GM04504 (cell line): Measurements from ENCODE around the gene NDUFA11.

Experiments
- DNase-seq: peaks from one replicate; pipeline ENCODE4 v3.0.0-alpha.2; 2012; ENCODE audit warnings: low read depth

NDUFA11 gene

DNA sequence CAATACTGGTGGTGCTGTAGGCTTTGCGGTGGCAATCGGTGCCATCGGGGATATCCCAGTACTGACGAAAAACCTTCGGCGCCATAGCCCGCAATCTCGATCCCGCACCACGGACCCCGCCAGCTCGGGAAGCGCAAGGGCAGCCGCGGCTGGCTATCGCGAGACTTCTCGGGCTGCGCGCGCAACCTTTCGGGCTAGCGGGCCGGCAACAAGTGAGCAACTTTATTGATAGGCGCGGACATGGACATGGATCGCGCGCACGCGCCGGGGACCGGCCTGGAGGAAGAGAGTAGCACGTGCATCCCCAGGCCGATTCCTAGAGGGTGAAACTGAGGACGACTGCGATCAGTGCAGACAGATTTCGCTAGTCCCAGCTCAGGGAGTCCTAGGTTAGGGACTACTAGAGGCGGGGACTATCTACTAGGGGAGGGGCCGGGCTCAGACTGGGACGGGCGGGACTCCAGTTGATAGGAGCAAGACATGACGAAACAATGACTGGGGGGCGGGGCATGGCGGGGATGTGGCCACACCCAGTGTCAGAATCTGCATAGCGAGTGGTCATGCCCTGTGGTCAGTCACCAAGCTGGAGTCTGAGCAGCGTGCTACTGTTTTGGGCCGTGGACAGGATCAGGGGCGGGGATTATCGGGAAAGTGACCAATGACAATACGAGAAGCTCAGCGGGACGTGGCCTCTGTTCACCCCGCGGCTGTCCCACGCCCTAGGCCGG is at the start of gene NDUFA11:
TSS of gene NDUFA11 (minus strand) at position 167 of the 728 bp plus-strand sequence. CDS start at position 85, 82 bp downstream.
- DNase-seq, result no peak

DNA sequence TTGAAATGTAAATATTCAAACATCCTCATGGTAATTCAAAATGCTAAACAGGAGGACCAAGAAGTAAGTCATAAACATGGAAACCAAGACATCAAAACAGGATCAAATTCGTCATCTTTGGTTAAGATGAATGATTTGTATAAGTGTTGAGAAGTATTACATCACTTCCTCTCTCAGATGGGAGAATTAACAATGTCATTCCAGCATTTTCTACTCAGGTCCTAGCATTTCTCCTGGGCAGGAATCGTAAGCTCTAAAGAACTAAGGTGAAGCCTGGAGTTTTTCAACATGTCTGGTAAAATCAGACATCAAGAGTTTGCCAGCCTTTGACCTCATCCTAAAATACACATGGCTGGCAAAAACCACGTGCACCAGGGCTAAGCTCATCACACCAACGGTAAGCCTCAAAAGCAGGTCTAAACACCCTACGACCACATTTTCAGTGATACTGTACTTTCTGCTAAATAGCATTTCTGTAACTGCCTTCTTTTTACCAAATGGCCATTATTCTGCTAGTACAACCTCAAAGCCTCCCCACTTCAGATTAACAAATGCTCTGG is 49.5 kb upstream of the NDUFA11 start:
- no peak for DNase-seq

DNA sequence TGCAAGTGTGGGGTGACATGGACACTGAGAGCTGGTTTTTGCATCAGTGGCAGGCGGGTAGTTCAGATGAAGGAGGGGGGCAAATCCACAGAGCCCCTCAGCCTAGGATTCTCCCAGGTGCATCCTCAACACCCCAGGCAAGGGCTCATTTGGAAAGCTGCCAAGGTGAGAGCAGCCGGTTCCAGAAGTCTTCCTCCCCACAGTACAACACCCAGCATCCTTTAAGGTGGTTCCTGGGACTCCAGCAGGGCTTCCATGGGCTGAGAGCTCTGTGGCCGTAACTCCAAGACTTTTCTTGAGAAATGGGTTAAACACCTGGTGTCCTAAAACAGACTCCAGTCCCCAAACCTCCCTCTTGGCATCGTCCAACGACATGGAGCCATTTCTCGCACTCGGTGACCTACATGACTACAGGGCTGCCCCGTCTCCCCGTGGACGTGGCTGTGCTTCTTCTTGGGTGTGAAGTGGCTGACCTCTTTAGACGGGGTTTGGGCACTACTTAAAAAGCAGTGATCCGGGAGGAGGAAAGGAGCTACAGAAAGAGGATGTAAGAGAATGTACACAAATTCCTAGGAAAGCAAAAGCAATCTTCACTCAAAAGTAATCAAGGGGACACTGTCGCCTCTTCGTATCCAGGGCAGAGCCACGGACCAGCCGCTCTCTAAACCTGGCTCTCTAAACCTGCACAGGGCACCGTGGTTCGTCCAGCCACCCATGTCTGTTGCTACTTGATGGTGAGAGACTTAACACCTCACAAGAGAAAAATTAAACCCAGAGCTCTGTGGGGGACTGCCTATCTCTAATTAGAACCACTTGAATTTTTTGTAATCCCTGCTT is 48.8 kb upstream of the NDUFA11 start:
- no peak for DNase-seq

DNA sequence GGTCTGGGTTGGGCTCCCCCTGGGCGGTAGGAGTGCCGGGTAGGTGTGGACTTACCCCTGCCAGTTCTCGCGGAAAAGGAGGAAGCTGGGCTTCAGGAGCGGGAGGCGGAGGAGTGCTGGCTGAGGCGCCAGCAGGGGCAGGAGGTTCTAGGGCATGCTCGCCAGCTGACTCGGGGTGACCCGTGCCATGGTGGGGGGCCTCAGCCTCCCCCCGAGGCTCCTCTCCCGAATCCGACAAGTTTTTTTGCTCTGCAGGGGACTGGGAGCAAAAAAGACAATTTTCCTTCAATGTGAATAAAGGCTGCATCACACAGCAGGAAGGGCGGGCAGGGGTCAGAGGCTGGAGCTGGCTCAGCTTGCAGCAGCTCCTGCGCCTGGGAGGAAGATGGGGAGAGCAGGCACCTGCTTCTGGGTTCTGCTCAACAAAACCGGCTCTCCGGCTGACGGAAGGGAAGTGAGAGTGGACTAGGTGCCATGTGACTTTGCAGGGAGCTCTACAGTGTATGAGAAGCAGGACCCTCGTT is 47.8 kb upstream of the NDUFA11 start:
- no peak for DNase-seq

DNA sequence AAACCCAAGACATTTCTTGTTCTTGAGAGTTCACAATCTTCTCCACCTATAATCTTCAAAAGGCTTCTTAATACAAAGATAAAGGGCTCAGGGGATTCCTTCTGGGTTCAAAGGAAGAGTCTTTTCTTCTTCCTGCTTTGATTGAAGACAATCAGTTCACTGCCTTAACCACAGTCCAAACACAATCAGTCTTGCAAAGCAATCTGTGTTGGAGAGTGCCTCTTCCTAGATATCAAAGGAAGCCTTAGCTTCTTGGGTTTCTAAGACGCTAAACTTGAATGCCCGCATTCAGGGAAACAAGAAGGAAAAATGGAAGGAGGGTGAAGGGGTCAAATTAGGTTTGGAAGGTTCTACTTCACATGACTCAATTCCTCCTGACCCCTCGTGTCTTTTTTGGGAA is 47.2 kb upstream of the NDUFA11 start:
- no peak for DNase-seq

DNA sequence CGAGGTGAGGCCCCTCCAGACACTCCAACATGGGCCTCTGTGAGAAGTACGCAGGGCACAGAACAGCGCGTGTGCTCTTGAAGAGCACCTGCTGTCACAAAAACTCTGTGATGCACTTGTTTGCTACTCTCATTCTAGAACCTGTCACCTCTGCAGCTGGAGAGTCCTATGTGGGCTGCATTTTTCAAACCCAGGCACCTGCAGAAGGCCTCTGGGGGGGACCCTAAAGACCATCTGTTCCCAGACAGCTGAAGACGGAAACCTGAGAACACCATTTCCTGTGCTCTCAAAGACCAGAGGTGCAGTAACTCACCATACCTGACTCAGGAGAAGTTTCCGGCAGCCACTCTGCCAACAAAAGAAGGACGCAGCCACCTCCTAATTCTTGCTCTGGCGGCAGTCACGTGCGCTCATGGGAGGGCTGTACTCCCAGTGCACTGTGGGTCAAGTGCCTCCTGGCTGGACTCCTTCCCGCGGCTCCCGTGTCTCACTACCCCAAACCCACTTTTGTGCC is 46.3 kb upstream of the NDUFA11 start:
- DNase-seq, result no peak

DNA sequence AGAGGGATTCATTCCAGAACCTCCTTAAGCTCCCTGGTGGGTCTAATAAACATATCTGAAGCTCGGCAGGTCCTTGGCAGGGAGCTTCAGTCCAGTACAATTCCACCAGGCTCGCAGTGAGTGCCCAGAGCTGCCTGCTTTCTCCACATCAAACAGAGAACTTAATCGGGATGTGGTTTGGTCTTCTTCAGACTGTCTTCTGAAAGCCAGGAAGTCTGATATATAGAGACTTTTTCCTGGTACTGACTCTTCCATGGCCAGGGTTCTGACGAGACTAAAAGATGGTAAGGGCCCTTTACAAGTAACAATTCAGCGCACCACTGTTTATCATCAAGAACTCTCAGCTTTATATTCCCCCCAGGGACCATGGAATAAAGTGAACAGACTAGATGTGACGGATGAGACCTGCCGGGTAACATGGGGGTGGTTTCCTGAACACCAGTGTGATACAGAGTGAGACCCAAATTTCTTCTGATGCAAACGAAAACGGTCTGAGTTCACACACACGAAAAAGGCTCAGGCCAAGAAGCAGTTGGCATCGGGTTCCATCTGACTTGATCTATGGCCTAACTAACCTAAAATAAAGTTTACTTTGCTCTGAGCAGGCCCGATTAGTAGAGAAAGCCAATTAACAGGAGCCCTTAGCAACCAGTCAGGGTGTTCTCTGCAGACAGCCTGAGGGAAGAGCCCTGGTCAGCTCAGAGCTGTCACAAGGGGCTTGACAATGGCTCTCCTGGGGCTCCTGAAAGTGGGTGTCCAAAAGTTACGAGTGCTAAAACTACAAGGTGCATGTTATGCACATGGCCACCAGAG is 45.4 kb upstream of the NDUFA11 start:
- no peak for DNase-seq

DNA sequence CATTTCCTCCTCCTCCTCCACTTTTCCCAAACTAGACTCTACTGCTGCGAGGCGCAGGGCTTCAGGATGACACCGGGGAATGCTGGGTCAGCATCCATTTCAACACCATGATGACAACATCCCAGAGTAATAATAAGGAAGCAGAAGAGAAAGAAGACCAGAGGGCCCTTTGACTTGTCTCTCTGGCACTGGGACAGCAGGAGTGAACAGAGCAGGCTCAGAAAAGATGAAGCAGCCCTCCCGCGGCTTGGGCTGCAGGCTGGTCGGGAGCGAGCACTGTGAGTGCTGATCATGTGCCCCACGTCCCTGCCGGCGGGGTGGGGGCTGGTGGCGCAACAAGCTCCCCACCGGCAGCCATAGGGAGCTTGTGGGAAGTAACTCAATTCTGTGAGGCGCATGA is 43.8 kb upstream of the NDUFA11 start:
- no peak for DNase-seq

DNA sequence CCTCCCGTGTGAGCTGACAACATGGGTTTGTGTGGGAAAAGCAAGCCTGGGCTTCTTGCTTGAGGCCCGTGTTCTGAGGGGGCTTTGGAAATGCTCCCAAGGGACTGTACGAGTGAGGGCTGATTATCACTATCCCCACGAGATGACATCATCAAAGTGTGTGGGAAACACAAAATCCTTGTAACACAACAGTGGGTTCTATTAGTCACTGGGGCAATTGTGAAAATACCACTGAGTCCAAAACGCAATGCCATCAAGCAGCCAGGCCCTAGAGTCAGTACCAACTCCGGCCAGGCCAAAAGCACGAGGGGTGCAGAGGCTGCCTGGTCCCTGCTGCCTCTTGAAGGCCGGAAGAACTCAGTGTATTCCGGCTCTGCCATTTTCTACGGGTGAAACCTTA is 40.0 kb upstream of the NDUFA11 start:
- no peak for DNase-seq

DNA sequence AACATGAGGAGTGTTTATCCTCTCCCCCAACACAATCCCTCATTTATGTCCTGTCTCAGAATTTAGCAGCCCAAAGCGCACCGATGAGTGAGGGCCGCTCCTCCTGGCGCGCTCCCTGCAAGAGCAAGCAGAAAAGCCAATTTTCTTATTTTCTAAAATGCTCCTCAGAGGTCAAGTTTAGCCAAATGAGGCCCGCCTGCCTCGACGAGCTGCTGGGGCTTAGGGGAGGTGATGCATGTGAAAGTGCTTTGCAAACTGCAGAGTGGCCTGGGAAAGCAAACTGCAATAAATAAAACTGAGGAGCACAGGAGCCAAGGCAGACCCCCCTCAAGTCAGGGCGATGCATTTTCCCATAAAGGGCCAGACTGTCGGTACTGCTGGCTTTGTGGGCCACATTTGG is 39.5 kb upstream of the NDUFA11 start:
- no peak for DNase-seq

DNA sequence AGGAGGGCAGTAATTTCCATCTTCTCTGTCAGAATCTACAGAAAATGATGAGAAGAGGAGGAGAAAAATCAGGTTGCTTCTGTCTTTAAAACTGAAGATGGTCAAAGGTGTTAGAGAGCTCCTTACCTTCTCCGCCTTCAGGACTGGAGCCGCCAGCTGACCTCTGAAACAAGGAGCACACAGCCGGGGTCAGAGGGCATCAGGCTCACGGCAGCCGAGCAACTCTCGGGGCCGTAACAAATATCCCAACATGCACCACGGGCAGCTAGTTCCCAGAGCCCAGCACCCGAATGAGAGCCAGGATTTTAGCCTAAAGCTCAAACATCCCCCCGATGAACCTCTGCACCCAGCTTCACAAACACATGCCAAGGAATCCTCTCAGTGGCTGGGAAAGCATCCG is 38.1 kb upstream of the NDUFA11 start:
- no peak for DNase-seq

DNA sequence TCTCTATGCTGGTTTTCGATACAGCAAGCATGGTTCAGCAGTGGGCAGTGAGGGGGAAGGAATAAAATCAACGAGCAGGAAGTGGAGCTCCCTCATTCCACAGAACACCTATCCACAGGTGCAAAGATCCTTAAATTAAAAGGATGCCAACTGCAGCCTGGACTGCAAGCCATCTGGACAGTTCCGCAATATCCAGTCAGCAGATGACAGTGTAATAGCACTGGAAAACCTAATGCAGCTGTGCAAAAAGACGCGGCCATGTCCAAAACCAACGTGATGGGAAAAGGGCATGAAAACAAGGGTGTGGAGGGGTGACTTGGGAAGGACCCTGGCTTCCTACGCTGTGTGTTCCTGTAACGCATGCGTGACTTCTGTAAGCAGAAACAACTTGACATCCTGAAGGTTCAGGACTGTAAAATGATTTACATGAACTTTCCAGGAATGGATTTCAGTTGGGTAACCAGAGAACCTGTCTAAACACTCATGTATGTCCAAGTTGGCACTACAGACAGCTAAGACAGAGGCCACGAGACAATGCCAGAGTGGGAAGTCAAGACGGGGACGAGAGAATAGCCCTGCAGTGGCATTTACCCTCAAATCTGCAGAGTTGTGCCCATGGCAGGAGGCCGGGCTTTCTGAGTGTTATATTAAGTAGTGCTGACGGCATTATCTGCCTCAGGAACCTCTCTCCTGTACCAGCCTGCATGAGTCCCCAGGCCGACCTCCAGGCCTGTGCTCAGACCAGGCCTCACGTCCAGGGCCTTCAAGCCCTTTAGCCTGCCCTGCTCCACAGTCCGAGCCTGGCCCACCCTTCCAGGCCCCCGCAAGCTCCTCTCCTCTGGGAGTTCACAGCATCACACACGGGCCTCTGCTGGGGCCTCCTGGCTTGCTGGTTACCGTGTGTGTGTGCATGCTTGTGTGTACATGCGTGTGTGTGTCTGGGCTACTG is 36.9 kb upstream of the NDUFA11 start:
- no peak for DNase-seq

DNA sequence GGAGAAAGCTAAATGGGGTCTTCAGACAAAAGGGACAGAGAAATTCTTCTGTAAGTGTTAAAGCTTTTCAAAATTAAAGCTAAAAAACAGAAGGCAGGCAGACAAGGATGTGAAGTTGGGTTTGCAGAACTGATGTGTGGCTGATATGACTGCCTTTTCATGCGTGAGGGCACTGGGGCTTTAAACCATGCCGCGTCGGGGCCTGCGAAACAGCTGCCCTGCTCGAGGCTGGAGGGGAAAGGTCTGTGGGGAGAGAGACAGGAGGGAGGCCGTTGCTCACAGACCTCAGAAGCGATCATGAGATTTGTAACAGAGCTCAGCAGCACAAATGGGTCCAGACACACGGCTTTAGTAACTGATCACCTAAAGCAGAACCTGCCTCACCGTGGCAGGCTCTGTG is 34.0 kb upstream of the NDUFA11 start:
- DNase-seq, result no peak

DNA sequence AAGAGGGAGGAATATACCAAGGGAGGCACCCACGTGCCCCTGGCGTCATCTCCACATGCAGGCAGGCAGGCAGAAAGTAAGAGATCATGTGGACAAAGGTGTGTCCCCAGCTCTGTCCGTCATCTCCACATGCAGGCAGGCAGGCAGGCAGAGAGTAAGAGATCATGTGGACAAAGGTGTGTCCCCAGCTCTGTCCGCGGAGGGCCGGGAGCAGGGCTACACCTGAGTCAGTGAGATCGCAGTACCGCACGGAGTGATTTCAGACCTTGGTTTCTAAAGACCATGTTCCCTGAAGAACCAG is 32.7 kb upstream of the NDUFA11 start:
- DNase-seq, result no peak

DNA sequence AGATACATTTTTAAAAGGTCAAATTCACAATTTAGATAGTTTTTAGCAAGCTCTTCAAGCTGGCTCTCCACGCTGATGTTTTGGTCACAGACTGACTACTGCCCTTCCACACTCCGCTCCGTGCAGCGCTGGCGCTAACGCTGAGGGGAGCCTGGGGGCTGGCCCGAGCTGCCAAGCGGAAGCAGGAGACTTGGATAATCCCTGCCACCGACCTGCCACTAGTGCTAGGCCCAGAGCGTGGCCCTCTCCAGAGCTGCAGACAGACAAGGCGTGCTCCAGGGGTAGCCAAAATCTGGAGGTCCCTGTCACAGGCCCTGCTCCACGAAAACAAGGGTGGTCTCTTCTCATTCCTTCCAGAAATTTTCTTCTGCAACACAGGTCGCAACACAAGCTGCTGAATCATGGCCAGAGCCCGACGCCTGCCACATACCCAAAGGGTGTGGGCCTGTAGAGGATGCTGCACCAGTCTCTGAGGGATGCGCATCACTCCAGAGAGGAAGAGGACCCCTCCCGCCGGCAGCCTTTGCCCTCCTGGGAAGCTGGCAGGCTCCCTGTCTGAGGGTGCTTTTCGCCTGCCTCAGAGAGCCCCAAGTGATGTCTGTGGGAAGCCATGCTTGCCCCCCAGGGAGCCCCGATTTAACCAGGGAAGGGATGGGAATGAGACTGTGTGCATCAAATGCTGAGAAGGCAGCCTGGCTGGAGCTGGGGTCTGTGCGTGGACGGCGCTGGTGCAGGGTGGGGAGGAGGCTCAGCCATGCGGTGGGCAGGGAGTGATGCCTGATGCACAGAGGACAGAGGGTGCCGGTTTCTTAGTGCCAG is 32.1 kb upstream of the NDUFA11 start:
- DNase-seq, result no peak

DNA sequence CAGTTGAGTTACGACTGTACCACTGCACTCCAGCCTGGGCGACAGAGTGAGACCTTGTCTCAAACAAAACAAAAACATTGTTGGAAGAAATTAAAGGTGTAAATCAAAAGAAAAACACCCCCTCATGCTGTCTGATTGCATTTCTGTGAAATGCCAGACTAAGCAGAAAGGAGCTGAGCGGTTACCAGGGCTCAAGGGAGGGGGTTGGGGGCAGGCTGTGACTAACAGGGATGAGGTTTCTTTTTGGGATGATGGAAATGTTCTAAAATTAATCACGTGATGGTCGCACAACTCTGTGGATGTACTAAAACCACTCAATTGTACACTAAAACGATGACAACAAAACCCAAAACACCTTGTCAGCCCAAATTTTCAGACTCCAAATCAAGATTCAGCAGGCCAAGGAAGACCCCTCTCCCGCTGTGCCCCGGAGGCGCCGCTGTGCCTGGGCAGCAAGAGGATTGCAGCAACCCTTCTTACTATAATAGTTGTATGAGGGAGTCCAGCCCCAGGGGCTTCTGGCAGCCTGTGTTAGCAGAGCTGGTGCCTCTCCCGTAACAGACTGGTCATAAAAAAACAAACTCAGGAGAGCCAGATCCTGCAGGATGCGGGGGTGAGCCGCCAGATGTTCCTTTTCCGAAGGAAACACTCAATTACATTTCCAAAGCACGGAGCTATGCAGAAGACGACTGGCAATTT is 31.3 kb upstream of the NDUFA11 start:
- no peak for DNase-seq

DNA sequence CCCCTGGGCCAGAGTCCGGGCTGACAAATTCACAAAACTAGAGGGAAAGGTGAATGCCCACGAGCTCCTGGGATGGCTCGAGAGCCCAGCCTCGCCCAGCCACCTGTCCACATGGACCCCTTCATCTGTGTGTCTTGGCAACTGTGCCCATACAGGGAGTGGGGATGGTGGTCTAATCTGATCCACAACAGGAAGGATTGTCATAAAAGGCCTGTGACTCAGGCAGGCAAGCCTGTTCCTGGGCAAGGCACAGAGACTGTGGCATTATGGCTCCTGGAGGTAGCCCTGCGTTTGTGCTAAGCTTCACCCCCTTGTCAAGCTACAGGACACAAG is 30.4 kb upstream of the NDUFA11 start:
- no peak for DNase-seq

DNA sequence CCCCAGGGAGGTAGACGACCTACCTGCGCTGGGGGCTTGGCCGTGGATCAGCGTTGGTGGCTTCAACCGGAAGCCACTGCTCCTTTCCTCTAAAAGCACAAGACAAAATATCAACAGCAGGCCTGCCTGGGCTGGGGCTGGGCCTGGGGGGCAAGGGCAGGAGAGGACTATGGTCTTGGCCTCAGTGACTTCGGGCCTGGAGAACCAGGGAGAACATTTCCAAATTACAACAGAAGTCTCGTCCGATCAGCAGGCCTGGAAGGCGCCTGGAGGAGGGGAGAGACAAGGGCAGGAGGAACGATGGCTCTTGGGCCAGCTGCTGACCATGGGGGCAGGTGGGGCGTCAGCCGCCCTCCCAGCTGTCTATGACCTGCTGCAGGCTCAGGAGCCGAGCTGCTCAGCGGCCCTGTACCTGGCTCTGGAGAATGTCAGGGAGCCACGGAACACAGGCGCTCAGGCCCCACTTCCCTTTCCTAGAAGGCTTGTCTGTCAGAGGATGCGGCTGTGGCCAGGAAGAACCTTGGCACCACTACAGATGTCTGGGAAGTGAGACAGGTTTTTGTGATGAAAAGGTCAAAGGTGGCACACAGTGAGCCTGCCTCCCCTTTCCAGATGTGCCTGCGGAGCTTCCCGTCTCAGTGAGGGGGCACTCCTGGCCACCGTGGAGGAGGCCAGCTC is 29.9 kb upstream of the NDUFA11 start:
- no peak for DNase-seq
